GM12801 (cell line): ENCODE measurements around the gene MTF2.

Experiments
- TF ChIP-seq, protein P1 (sequence below): IDR thresholded peaks from one replicate; pipeline ENCODE4 v1.5.1; 2011; ENCODE audit warnings: control low read depth; ENCODE audit not compliant: insufficient read length; ENCODE audit errors: extremely low read depth

The MTF2 gene

DNA sequence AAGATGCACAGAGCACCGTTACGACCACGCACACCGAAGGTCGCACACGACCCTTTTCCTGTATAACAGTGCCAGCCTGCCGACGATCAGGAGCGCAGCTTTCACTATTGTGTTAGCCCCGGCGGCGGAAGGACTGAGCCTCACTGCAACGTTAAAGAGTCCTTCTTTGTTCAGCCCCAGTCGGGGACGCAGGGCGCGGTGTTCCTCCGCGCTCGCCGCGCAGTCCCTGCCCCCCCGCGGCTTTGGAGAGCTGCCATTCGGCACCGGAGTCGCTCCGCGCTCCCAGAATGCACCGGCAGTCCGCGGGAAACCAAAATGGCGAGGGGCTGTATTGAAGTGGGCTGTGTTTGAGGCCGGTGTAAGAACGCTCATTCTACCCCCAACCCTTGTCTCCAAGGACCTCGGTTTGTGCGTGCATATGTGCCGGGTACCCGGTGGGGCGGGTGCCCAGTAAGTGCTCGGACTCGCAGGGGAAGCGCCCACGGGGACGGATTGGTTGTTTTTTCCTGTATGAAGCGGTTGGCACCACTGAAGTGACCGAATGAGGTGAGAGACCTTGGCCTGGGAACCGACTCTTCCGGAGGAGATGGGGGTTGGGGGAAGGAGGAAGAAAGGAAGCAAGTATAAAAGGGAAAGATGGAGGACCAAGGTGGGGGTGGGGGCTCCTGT lies at the start of gene MTF2:
Gene MTF2 (plus strand): TSS at position 298 of the 669 bp plus-strand sequence. CDS start 244 bp downstream, at position 542.
- TF ChIP-seq, protein P1, sequence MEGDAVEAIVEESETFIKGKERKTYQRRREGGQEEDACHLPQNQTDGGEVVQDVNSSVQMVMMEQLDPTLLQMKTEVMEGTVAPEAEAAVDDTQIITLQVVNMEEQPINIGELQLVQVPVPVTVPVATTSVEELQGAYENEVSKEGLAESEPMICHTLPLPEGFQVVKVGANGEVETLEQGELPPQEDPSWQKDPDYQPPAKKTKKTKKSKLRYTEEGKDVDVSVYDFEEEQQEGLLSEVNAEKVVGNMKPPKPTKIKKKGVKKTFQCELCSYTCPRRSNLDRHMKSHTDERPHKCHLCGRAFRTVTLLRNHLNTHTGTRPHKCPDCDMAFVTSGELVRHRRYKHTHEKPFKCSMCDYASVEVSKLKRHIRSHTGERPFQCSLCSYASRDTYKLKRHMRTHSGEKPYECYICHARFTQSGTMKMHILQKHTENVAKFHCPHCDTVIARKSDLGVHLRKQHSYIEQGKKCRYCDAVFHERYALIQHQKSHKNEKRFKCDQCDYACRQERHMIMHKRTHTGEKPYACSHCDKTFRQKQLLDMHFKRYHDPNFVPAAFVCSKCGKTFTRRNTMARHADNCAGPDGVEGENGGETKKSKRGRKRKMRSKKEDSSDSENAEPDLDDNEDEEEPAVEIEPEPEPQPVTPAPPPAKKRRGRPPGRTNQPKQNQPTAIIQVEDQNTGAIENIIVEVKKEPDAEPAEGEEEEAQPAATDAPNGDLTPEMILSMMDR: no peak

GRCh38 chr1:93029317-93029716 lies 49.8 kb upstream of the MTF2 start:
- TF ChIP-seq, protein P1: no peak

DNA sequence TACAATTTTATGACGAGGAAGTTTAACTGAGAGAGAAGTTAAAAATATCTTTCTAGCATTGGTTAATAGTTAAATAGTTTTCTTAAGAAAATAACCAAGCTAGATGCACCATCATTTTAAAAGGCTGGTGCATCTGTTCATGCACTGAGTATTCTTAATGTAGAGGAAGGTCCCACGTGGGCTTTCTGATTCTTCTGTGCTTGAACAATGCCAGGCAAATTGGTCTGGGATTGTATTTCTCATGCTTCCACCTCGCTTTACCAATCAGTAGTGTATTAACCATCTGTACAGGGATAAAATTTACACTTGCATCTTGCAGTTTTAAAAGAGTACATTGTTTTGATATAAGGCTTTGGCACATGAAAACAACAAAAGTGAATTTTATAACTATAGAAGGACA lies 47.4 kb upstream of the MTF2 start:
- TF ChIP-seq, protein P1: no peak

GRCh38 chr1:93033029-93033428 lies 46.1 kb upstream of the MTF2 start:
- TF ChIP-seq, protein P1: no peak

GRCh38 chr1:93033785-93034184 lies 45.3 kb upstream of the MTF2 start:
- TF ChIP-seq, protein P1: no peak

- TF ChIP-seq, protein P1: no peak
Measured at GRCh38 chr1:93034397-93034796, 44.7 kb upstream of the MTF2 start.

DNA sequence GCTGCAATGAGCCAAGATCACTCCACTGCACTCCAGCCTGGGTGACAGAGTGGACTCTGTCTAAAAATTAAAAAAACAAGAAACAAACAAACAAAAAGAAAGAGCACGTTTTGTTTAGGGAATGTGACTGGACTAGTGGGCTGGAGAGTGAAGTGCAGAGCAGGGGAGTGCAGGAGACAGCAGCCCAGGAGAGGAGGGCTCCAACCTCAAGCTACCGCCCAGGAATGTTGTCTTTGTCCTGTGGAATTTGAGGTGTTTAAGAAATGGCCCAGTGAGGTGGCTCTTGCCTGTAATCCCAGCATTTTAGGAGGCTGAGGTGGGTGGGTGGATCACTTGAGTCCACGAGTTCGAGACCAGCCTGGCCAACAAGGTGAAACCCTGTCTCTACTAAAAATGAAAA lies 42.4 kb upstream of the MTF2 start:
- TF ChIP-seq, protein P1: no peak
